Fibroblast of lung (primary cell): Measurements from ENCODE around the gene ACTRT2. TPM values are rescaled to one million over a fixed set of nuclear protein-coding genes. Genes with fewer than 3 reads are reported as not detected.

Experiments
- DNase-seq, 2 donors: peaks; one replicate each; pipeline versions ENCODE4 v3.0.0 to v3.0.0-alpha.2; 2010; ENCODE audit warnings: low read depth in 2 of 2
- H2AFZ ChIP-seq: 2 replicates; pipeline ENCODE4 v1.5.1; 2012; ENCODE audit warnings: low read length, control low read depth, inconsistent platforms
- H3K27ac ChIP-seq: 2 replicates; pipeline ENCODE4 v1.5.1; 2011; ENCODE audit warnings: low read length, control low read depth; ENCODE audit not compliant: insufficient read depth
- H3K27me3 ChIP-seq: 2 replicates; pipeline ENCODE4 v1.5.1; 2011; ENCODE audit warnings: mild to moderate bottlenecking, low read length; ENCODE audit not compliant: control insufficient read depth, insufficient read depth
- H3K36me3 ChIP-seq: 2 replicates; pipeline ENCODE4 v1.5.1; 2011; ENCODE audit warnings: low read length; ENCODE audit not compliant: control insufficient read depth, insufficient read depth
- H3K4me1 ChIP-seq: 2 replicates; pipeline ENCODE4 v1.5.1; 2011; ENCODE audit warnings: low read length; ENCODE audit not compliant: control insufficient read depth, insufficient read depth; ENCODE audit errors: extremely low read depth
- H3K4me2 ChIP-seq: 2 replicates; pipeline ENCODE4 v1.5.1; 2011; ENCODE audit warnings: low read length, control low read depth; ENCODE audit not compliant: insufficient read depth; ENCODE audit errors: extremely low read depth
- H3K4me3 ChIP-seq, 4 experiments: fragments of 200-600 bp in 1 of 4; sonication (generic) in 1 of 4; replicated peaks in 1 of 4; 2 replicates each; pipeline ENCODE4 v1.5.1; 2011 to 2016; ENCODE audit warnings: low read length in 4 of 4, low read depth in 3 of 4, mild to moderate bottlenecking in 3 of 4, control low read depth in 2 of 4, inconsistent platforms in 1 of 4, mixed read lengths in 1 of 4; ENCODE audit not compliant: insufficient read depth in 1 of 4; ENCODE audit errors: control extremely low read depth in 1 of 4
- H3K79me2 ChIP-seq: 2 replicates; pipeline ENCODE4 v1.5.1; 2012; ENCODE audit warnings: mild to moderate bottlenecking, low read length, inconsistent platforms; ENCODE audit not compliant: control insufficient read depth, insufficient read depth
- H3K9ac ChIP-seq: 2 replicates; pipeline ENCODE4 v1.5.1; 2011; ENCODE audit warnings: mild to moderate bottlenecking, low read length, control low read depth; ENCODE audit not compliant: insufficient read depth
- H3K9me3 ChIP-seq: 2 replicates; pipeline ENCODE4 v1.5.1; 2012; ENCODE audit warnings: low read depth, low read length; ENCODE audit not compliant: control insufficient read depth, insufficient read depth
- H4K20me1 ChIP-seq: 2 replicates; pipeline ENCODE4 v1.5.1; 2011; ENCODE audit warnings: low read length; ENCODE audit not compliant: control insufficient read depth, insufficient read depth; ENCODE audit errors: extremely low read depth
- CTCF ChIP-seq, 2 donors: IDR thresholded peaks in 1 of 2; conservative IDR thresholded peaks in 1 of 2; 1 replicate in 1 of 2; 2 replicates in 1 of 2; pipeline ENCODE4 v1.5.1; 2011 to 2012; ENCODE audit warnings: low read length in 2 of 2, control low read depth in 1 of 2, inconsistent platforms in 1 of 2, low read depth in 1 of 2, mild to moderate bottlenecking in 1 of 2
- EZH2 ChIP-seq: IDR thresholded peaks from 2 replicates; pipeline ENCODE4 v1.5.1; 2012; ENCODE audit warnings: low read length, control low read depth, mild to moderate bottlenecking; ENCODE audit errors: missing control alignments
- polyA plus RNA-seq, 2 donors: library from polyadenylated mRNA; depleted of rRNA in 1 of 2; stranded (reverse) in 1 of 2; unstranded in 1 of 2; fragments of >200 nt; gene quantifications; 2 replicates each; pipeline ENCODE4 v1.2.1, GENCODE V29; 2011 to 2012; ENCODE audit warnings: missing spikeins in 1 of 2
- total RNA-seq: library from RNA; depleted of rRNA; stranded (reverse); fragments of >200 nt; gene quantifications from 2 replicates; pipeline ENCODE4 v1.2.1, GENCODE V29; 2014

ACTRT2 gene
- total and polyA plus RNA-seq, 2 donors (not counting 1 experiment from before 2014, with no cell fraction given): not detected

GRCh38 chr1:3069491-3070308 is 48.4 kb downstream of the ACTRT2 start:
- Histone ChIP-seq H2AFZ (no peak overlapping the region), H3K27ac (no peak overlapping the region), H3K9me3 (no peaks in the 10 kb centered on the region), H3K27me3 (peaks cover 17% of the 10 kb centered on the region), H3K4me2 (peak overlapping the region; percentile 40), H3K9ac (no peak overlapping the region), H3K36me3 (no peaks in the 10 kb centered on the region), H4K20me1 (no peaks in the 10 kb centered on the region), H3K4me1 (no peaks in the 10 kb centered on the region), H3K4me3 (peak overlapping the region; percentile 1 to 64 (median 34)), H3K79me2 (no peaks in the 10 kb centered on the region)
- TF ChIP-seq EZH2 (no peak), CTCF (conservative IDR thresholded peaks at IDR 0.05 in 1 of 2, IDR thresholded peaks at IDR 0.05 in 1 of 2; ENCODE audit: low read depth in 1 of 2, low read length in 2 of 2) (peak; percentile 24 to 45)
- DNase-seq: peak; percentile 75

- Histone ChIP-seq H2AFZ (no peak overlapping the region), H3K4me3 (peak overlapping the region in 2 of 4 experiments; percentile 32 to 64), H3K36me3 (no peaks in the 10 kb centered on the region), H3K4me1 (no peaks in the 10 kb centered on the region), H3K27me3 (peaks cover 13% of the 10 kb centered on the region), H3K79me2 (no peaks in the 10 kb centered on the region), H3K4me2 (peak overlapping the region; percentile 25), H4K20me1 (no peaks in the 10 kb centered on the region), H3K27ac (no peak overlapping the region), H3K9ac (no peak overlapping the region), H3K9me3 (no peaks in the 10 kb centered on the region)
- TF ChIP-seq EZH2 (no peak), CTCF (conservative IDR thresholded peaks at IDR 0.05 in 1 of 2, IDR thresholded peaks at IDR 0.05 in 1 of 2; ENCODE audit: low read depth in 1 of 2, low read length in 2 of 2) (no peak)
- peak in 1 of 2 donors; percentile 14 for DNase-seq
These were observed 49.0 kb downstream of the ACTRT2 start for GRCh38 chr1:3070309-3070643.

GRCh38 chr1:3070644-3071564 is 49.6 kb downstream of the ACTRT2 start:
- no peak overlapping the region for H2AFZ ChIP-seq
- H3K9me3 ChIP-seq: no peaks in the 10 kb centered on the region
- H3K79me2 ChIP-seq: no peaks in the 10 kb centered on the region
- H3K36me3 ChIP-seq: no peaks in the 10 kb centered on the region
- peak overlapping the region in 1 of 4 experiments; percentile 37 for H3K4me3 ChIP-seq
- H3K9ac ChIP-seq: no peak overlapping the region
- H3K4me2 ChIP-seq: peak overlapping the region; percentile 25
- H3K27me3 ChIP-seq: peaks cover 13% of the 10 kb centered on the region
- H4K20me1 ChIP-seq: no peaks in the 10 kb centered on the region
- H3K27ac ChIP-seq: no peak overlapping the region
- TF ChIP-seq EZH2: no peak
- no peak for TF ChIP-seq CTCF (conservative IDR thresholded peaks at IDR 0.05 in 1 of 2, IDR thresholded peaks at IDR 0.05 in 1 of 2; ENCODE audit: low read depth in 1 of 2, low read length in 2 of 2)
- peak in 1 of 2 donors; percentile 29 for DNase-seq
- no peaks in the 10 kb centered on the region for H3K4me1 ChIP-seq
